Gastroesophageal sphincter (tissue), 3 donors: ENCODE measurements around the gene NHEJ1.

Experiments used
- POLR2A ChIP-seq, 2 donors: fragments of 450-650 bp; IDR thresholded peaks; one replicate each; pipeline ENCODE4 v1.6.1; 2017; ENCODE audit warnings: antibody characterized with exemption in 2 of 2, mild to moderate bottlenecking in 2 of 2, moderate library complexity in 1 of 2
- POLR2AphosphoS5 ChIP-seq: sonication (generic); formaldehyde crosslinking; IDR thresholded peaks from one replicate; pipeline ENCODE4 v1.6.1; 2017; ENCODE audit warnings: antibody characterized with exemption
- TF ChIP-seq, protein P1 (sequence below), 4 experiments: fragments of 200-600 bp in 2 of 4; fragments of 450-650 bp in 2 of 4; sonication (generic) in 1 of 4; IDR thresholded peaks; one replicate each; pipeline ENCODE4 v1.5.1; 2017 to 2019; ENCODE audit warnings: antibody characterized with exemption in 4 of 4, mild to moderate bottlenecking in 2 of 4, moderate library complexity in 2 of 4

DNA sequence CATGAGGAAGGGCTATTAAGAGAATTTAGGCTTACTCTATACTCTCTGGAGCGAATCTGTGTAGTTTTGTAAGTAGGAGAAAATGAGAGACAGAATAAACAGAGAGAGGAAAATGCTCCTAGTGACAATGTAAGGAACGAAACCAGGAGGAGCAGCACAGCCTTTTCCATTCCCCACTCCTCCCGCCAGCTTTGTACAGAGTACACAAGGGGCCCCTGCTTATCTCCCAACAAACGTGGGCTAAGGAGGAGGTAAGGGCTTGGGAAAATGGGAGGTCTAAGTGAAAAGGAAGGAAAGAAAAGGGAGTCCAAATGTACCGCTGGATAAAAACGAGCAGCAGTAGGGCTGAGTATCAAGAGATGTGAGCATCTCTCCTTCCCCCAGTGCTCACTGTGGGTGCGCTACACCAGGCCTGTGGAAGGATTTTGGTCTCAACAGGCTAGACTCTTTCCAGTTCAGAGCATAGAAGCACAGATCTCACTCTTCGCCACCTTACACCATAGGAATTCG lies 87.8 kb downstream of the NHEJ1 start:
- no peak for TF ChIP-seq POLR2AphosphoS5
- TF ChIP-seq, protein P1, sequence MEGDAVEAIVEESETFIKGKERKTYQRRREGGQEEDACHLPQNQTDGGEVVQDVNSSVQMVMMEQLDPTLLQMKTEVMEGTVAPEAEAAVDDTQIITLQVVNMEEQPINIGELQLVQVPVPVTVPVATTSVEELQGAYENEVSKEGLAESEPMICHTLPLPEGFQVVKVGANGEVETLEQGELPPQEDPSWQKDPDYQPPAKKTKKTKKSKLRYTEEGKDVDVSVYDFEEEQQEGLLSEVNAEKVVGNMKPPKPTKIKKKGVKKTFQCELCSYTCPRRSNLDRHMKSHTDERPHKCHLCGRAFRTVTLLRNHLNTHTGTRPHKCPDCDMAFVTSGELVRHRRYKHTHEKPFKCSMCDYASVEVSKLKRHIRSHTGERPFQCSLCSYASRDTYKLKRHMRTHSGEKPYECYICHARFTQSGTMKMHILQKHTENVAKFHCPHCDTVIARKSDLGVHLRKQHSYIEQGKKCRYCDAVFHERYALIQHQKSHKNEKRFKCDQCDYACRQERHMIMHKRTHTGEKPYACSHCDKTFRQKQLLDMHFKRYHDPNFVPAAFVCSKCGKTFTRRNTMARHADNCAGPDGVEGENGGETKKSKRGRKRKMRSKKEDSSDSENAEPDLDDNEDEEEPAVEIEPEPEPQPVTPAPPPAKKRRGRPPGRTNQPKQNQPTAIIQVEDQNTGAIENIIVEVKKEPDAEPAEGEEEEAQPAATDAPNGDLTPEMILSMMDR (IDR thresholded peaks at IDR 0.05): no peak
- no peak for TF ChIP-seq POLR2A (IDR thresholded peaks at IDR 0.05)
